Testis (tissue), 2 donors: ENCODE measurements around the gene CFAP47.

Experiments
- CTCF ChIP-seq, 3 experiments: fragments of 450-650 bp in 2 of 3; fragments of 200-600 bp in 1 of 3; sonication (generic) in 1 of 3; IDR thresholded peaks; one replicate each; pipeline ENCODE4 v1.5.1; 2016 to 2019; ENCODE audit warnings: antibody characterized with exemption in 3 of 3, mild to moderate bottlenecking in 2 of 3, moderate library complexity in 1 of 3
- POLR2A ChIP-seq: fragments of 450-650 bp; IDR thresholded peaks from one replicate; pipeline ENCODE4 v1.6.1; 2017; ENCODE audit warnings: antibody characterized with exemption, mild to moderate bottlenecking, moderate library complexity

GRCh38 chrX:35919536-35920309 is at the start of gene CFAP47:
- TF ChIP-seq POLR2A = no peak
- no peak for TF ChIP-seq CTCF (IDR thresholded peaks at IDR 0.05)
